Measurements from ENCODE around the gene ERVFRD-1. TPM values are rescaled to one million over a fixed set of nuclear protein-coding genes. Genes with fewer than 3 reads are reported as not detected.
"Not testable (repeated sequence)": the region's sequence is repeated elsewhere in the genome, so short reads cannot be mapped to it uniquely, and the experiment has no call there.

Gene ERVFRD-1
- polyA plus RNA-seq, 10 donors, result 0.07 to 0.26 (median 0.17) TPM

- DNase-seq, result no peak
These were observed 18.7 kb downstream of the ERVFRD-1 start for GRCh38 chr6:11092668-11093375.

- not testable (repeated sequence) for DNase-seq
These were observed 20.4 kb downstream of the ERVFRD-1 start for GRCh38 chr6:11091141-11091540.

GRCh38 chr6:11089695-11090094 is 21.8 kb downstream of the ERVFRD-1 start:
- DNase-seq, result no peak

- DNase-seq, result not testable (repeated sequence)
These were observed 24.2 kb downstream of the ERVFRD-1 start for GRCh38 chr6:11087141-11087812.

- DNase-seq, result peak in 1 of 3 donors; percentile 39
These were observed 25.6 kb downstream of the ERVFRD-1 start for GRCh38 chr6:11085758-11086435.

DNA sequence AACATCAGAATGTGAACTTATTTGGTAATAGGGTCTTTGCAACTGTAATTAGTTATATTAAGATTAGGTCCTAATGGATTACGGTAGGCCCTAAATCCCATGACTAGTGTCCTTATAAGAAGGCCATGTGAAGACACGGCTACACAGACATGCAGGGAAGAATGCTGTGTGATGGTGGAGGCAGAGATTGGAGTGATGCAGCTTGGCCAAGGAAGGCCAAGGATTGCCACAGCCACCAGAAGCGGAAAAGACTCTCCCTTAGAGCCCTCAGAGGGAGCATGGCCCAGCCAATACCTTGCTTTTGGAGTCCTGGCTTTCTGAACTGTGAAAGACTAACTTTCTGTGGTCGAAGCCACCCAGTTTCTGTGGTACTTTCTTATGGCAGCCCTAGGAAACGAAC is 27.6 kb downstream of the ERVFRD-1 start:
- no peak for DNase-seq

DNA sequence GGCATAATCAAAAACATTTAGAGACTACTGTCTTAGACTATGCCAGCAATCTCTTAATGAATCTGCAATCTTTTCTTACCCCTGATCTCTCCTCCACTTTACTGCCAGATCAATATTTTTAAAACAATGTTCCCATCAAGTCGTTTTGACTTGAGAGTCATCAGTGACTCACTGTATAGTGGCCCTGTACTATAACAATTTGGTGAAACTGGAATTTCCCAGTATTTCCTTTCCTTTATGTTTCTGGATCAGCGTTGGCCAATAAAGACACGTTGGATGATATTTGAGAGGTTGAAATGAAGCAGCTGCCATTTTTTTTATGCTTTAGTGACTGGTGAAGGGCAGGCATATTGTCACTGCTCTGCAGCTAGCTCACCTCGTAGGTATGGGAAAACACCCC is 28.0 kb downstream of the ERVFRD-1 start:
- DNase-seq, result no peak

GRCh38 chr6:11080296-11080695 is 31.2 kb downstream of the ERVFRD-1 start:
- DNase-seq, result no peak

GRCh38 chr6:11078266-11078665 is 33.3 kb downstream of the ERVFRD-1 start:
- no peak for DNase-seq

GRCh38 chr6:11076540-11076939 is 35.0 kb downstream of the ERVFRD-1 start:
- no peak for DNase-seq

DNA sequence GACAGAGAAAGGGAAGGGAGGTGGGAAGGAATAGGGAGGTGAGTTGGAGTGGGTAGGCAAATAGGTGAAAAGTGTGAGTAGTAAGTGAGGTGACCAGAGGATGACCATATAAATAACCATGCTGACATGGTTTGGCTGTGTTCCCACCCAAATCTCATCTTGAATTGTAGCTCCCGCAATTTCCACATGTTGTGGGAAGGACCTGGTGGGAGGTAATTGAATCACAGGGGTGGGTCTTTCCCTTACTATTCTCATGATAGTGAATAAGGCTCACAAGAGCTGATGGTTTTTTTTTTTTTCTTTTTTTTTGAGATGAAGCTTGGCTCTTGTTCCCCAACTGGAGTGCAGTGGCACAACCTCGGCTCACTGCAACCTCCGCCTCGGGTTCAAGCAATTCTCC is 39.4 kb downstream of the ERVFRD-1 start:
- DNase-seq, result no peak

GRCh38 chr6:11069760-11070159 is 41.8 kb downstream of the ERVFRD-1 start:
- DNase-seq, result no peak

DNA sequence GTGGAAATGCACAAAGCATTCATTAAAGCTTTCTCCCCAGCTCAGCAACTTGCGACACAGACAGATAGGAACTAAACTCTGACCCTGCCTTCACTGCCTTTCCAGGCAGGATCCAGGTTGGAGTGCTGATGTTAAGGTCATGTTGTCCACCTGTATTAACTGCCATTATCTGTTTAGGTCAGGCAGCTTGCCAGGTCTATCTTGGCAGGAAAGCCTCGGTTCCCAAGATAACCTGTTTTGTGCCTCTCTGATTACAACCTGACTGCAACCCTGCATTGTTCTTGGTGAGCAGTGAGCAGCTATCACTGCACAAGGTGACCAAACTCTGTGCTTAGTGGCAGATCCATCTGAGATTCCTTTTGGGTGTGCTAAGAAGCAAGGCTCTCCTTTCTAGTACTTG is 44.2 kb downstream of the ERVFRD-1 start:
- DNase-seq, result no peak

DNA sequence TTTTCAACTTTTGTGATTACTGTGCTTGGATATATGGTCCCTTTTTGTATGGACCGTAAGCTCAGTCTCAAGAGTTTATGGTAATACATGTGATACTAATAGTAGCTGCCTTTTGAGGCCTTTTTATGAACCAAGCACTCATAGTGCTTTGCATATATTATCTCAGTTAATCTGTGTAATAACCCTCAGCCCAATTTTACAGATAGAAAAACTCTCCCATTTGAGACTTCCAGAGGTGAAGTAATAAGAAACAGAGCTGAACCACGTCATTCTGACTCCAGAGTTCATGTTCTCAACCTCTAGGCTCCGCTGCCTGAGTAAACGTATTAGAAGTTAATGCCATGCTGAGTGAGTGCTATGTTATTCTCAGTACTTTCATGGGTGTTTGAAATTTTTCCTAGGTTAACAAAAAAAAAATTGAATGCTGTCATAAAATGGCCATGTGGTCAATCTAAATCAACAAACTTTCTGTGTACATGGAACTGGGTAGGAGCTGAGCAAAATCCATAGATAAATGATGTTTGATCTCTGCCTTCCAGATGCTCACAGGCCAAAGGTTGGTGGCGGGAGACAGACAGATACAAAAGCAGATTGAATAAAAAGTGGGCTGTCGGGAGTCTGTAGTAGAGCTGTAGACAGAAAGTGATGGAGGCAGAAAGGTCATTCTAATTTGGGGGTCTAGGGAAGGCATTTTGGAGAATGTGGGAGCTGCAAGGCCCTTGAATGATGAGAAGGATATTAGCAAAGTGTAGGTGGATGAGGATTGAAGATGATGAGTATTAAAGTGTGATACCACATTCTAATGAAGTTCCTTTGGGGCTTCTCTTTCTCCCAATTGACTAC is 44.8 kb downstream of the ERVFRD-1 start:
- no peak for DNase-seq

GRCh38 chr6:11065436-11066202 is 45.9 kb downstream of the ERVFRD-1 start:
- DNase-seq, result no peak

- DNase-seq, result no peak
These were observed 46.7 kb downstream of the ERVFRD-1 start for GRCh38 chr6:11064836-11065235.

GRCh38 chr6:11062715-11063114 is 48.8 kb downstream of the ERVFRD-1 start:
- no peak for DNase-seq

DNA sequence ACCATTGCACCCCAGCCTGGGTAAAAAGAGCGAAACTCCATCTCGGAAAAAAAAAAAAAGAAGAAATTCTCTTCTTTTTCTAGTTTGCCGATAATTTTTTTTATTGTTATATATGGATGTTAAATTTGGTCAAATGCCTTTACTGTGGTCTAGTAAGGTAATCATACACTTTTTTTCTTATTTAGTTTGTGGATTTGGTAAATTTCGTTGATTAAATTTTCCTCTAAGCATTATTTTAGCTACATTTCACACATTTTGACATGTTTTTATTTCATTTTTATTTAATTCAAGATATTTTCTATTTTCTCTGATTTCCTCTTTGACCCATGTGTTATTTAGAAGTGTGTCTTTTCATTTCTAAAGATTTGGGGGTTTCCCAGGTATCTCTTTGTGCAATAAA is 49.4 kb downstream of the ERVFRD-1 start:
- no peak for DNase-seq

- DNase-seq, result no peak
These were observed 53.1 kb downstream of the ERVFRD-1 start for GRCh38 chr6:11058406-11058805.

DNA sequence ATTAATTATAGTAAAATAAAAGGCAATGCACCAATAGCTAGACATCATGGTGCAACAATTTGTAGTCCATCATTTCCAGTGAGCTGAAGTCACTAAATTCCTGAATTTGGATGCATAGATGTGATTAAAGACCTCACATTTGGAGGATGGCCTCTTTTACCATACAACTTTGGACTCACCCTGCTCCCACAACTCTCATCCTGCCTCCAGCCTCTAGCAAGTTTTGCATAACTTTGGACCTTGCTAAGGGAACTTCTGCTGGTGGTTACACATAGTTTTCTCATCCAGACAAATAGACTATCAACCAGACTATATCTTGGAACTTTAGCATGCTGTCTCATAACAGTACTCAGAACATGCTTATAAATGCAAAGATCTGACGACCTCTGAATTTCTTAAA is 54.7 kb downstream of the ERVFRD-1 start:
- no peak for DNase-seq

- DNase-seq, result no peak
These were observed 56.3 kb downstream of the ERVFRD-1 start for GRCh38 chr6:11055127-11055627.
